ENCODE data around the gene FBLL1.

GRCh38 chr5:168578006-168578405 is 48.9 kb downstream of the FBLL1 start:
- no peak for TF ChIP-seq CTCF (IDR thresholded peaks at IDR 0.05)
- TF ChIP-seq EZH2 (IDR thresholded peaks at IDR 0.05) = no peak

Measured in neural progenitor cell (in vitro differentiated cells).